ENCODE results near the gene COL19A1. TPM values are rescaled to one million over a fixed set of nuclear protein-coding genes. Genes with fewer than 3 reads are reported as not detected.

COL19A1 gene
- polyA plus RNA-seq, 1 donor, result 3.4 TPM

DNA sequence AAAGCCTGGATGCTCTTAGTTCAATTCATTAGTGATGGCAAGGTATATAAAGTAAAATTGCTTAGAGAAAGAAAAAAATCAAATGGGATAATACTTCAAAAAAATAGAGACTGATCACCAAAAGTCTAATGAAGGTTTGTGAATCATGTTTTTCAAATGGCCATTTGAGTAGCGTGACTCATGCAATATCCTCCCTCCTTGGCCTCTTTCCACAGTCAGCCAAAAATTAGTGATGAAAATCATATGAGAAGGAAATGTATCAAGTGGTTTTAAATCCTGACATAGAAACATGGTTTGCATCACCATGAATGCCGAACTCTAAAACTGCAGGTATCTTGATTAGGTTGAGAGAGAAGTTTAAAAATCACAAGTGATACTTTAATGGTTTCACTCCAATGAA, 1.2 kb upstream of the COL19A1 start:
- H3K27me3 ChIP-seq (ENCODE audit: control insufficient read depth, insufficient read depth, low read length), result peaks cover 19% of the 10 kb centered on the region
- H3K4me3 ChIP-seq (ENCODE audit: low read length), result no peak overlapping the region
- no peaks in the 10 kb centered on the region for H3K36me3 ChIP-seq (ENCODE audit: control insufficient read depth, insufficient read depth, low read length)
- WGBS (ENCODE audit: insufficient coverage, low lambda C conversion rate), result 80% methylated on average over 1 of the region's 2 CpGs
- H3K4me1 ChIP-seq (ENCODE audit: control insufficient read depth, insufficient read depth, low read length), result no peaks in the 10 kb centered on the region
- no peaks in the 10 kb centered on the region for H3K9me3 ChIP-seq (ENCODE audit: control insufficient read depth, low read depth, low read length)
- no peak for DNase-seq
- H3K27ac ChIP-seq (ENCODE audit: low read length), result no peak overlapping the region

DNA sequence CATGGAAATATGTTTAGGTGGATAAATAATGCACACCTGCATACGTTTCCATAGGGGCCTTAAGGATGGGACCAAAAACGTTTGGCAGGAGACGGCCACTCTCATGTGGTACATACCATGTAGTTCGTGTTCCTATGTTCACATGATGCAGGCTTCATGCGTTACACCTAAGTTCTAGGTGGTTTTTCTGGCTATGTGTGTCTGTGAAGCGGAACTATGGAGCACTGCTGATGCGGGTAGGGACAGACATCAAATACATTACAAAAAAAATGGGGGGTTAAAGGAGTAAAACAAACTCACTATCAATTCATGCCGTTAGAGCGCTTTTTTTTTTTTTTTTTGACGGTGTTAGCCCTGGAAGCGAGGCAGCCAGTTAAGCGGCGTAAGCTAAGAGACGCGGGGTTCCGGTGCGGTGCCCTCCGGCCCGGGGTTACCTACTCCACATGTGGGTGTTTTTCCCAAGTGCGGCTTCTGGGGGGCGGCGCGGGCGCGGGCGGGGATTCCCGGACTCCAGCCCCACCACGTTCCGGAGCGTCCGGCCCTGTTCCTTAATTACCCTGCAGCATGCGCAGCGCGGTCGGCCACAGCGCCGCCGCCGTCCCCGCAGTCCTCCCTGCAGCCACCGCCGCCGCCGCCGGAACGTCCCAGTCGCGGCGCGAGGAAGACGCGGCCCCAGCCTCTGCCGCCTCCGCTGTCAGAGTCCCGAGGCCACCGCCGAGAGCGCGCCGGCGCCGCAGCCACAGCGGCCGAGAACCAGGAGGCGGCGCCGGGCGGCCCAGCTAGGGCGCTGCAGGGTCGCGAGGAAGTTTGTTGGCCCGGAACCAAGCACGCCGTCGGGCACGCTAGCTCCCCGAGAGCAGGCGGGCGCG, 648 bp downstream of the COL19A1 start:
- 0% methylated on average over 1 of the region's 80 CpGs for WGBS (ENCODE audit: insufficient coverage, low lambda C conversion rate)
- Histone ChIP-seq H3K4me3 (ENCODE audit: low read length) (peak overlapping the region; percentile 67), H3K36me3 (ENCODE audit: control insufficient read depth, insufficient read depth, low read length) (no peaks in the 10 kb centered on the region), H3K4me1 (ENCODE audit: control insufficient read depth, insufficient read depth, low read length) (no peaks in the 10 kb centered on the region), H3K27ac (ENCODE audit: low read length) (peak overlapping the region; percentile 39), H3K27me3 (ENCODE audit: control insufficient read depth, insufficient read depth, low read length) (peaks cover 21% of the 10 kb centered on the region), H3K9me3 (ENCODE audit: control insufficient read depth, low read depth, low read length) (no peaks in the 10 kb centered on the region)
- DNase-seq, result peak; percentile 51 to 77

DNA sequence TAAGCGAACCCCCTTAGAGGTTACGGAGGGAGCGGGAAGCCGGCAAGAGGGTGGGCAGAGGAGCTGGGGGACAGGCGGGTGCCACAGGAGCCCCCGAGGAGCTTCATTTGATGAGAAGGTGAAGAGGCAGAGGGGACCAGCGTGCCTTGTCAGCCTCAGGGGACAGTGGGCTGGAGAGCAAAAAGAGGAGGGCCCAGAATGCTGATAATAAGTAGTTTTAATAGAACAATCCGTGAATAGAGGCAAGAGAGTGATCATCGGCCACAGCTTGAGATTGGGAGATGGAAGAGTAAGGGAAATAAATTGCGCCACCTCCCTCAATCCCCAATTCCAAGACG, 1.3 kb downstream of the COL19A1 start:
- Histone ChIP-seq H3K36me3 (ENCODE audit: control insufficient read depth, insufficient read depth, low read length) (no peaks in the 10 kb centered on the region), H3K4me1 (ENCODE audit: control insufficient read depth, insufficient read depth, low read length) (peaks cover 1% of the 10 kb centered on the region)

DNA sequence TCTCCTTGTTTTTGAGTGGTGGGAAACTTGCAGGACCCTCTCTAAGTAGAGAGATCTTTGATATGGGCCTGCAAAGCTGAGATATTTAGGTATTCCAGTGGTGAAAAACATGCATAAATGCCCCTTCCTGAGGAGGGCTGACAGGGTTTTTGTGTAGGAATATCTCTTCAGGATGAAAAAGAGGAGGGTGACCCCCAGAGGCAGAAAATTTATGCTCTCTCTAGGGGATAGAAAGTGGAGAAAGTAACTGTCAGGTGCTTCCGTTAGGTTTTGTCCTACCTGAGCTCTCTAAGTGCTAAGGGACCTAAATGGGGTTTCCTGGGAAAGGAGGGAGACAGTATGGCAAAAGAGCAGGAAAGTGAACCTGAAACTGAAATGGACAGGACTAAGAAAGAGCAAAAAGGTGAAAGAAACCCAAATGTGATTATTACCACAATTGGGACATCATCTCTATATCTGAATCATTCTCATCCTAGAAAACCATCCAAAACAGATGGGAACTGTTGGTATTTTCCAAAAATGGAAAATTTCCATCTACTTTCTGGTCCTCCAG, 2.0 kb downstream of the COL19A1 start:
- Histone ChIP-seq H3K4me3 (ENCODE audit: low read length) (no peak overlapping the region), H3K27me3 (ENCODE audit: control insufficient read depth, insufficient read depth, low read length) (peaks cover 21% of the 10 kb centered on the region), H3K9me3 (ENCODE audit: control insufficient read depth, low read depth, low read length) (no peaks in the 10 kb centered on the region), H3K4me1 (ENCODE audit: control insufficient read depth, insufficient read depth, low read length) (peaks cover 7% of the 10 kb centered on the region), H3K27ac (ENCODE audit: low read length) (no peak overlapping the region), H3K36me3 (ENCODE audit: control insufficient read depth, insufficient read depth, low read length) (no peaks in the 10 kb centered on the region)
- no CpG with 5 or more reads among the region's 1 CpG for WGBS (ENCODE audit: insufficient coverage, low lambda C conversion rate)
- DNase-seq, result no peak

More for the DNA sequence above, 1.3 kb downstream of the COL19A1 start:
- Histone ChIP-seq H3K9me3 (ENCODE audit: control insufficient read depth, low read depth, low read length) (no peaks in the 10 kb centered on the region), H3K4me3 (ENCODE audit: low read length) (peak overlapping the region; percentile 67), H3K27me3 (ENCODE audit: control insufficient read depth, insufficient read depth, low read length) (peaks cover 21% of the 10 kb centered on the region), H3K27ac (ENCODE audit: low read length) (peak overlapping the region; percentile 22)
- 0% methylated on average over 2 of the region's 11 CpGs for WGBS (ENCODE audit: insufficient coverage, low lambda C conversion rate)
- no peak for DNase-seq

DNA sequence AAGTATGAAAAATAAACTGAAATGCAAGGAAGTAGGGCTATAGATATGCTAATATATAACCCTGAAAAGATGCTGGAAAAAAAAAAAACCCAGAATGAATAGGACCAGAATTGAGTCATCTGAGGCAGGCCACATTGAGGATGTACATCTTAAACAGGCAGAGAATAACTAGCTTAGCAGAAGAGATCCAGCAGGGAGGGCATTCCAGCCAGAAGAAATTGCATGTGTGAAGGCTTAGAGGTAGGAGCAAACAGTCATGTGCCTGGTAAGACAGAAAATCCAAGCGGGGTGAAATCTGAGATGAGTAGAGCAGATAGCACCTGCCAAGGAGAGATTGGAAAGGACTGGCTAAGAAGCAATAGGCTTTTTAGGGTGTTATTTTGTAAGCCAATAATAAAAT, 2.6 kb downstream of the COL19A1 start:
- Histone ChIP-seq H3K4me1 (ENCODE audit: control insufficient read depth, insufficient read depth, low read length) (peaks cover 12% of the 10 kb centered on the region), H3K36me3 (ENCODE audit: control insufficient read depth, insufficient read depth, low read length) (no peaks in the 10 kb centered on the region), H3K4me3 (ENCODE audit: low read length) (no peak overlapping the region), H3K27me3 (ENCODE audit: control insufficient read depth, insufficient read depth, low read length) (peaks cover 21% of the 10 kb centered on the region), H3K9me3 (ENCODE audit: control insufficient read depth, low read depth, low read length) (no peaks in the 10 kb centered on the region), H3K27ac (ENCODE audit: low read length) (no peak overlapping the region)
- DNase-seq, result no peak
- no CpG with 5 or more reads among the region's 1 CpG for WGBS (ENCODE audit: insufficient coverage, low lambda C conversion rate)

DNA sequence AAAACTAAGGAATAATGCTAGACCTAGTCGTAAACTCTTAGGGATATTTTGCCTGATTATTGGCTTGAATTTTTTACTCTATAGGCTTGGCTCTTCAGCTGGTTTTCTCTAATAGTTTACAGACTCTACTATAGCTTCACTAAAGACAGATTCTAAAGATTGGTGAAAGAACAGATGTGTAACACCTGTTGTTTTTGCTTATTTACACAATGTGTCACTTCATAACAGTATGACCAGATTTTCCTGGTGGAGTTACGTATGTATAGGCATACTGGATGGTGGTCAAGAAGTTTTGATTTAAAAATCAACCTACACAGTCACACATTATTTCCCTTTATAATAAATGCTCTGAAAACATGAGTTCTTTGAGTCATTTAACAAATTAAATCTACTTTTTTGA, 4.8 kb downstream of the COL19A1 start:
- WGBS (ENCODE audit: insufficient coverage, low lambda C conversion rate), result 83% methylated on average over 1 of the region's 2 CpGs
- Histone ChIP-seq H3K4me1 (ENCODE audit: control insufficient read depth, insufficient read depth, low read length) (peaks cover 12% of the 10 kb centered on the region), H3K36me3 (ENCODE audit: control insufficient read depth, insufficient read depth, low read length) (no peaks in the 10 kb centered on the region), H3K9me3 (ENCODE audit: control insufficient read depth, low read depth, low read length) (no peaks in the 10 kb centered on the region), H3K4me3 (ENCODE audit: low read length) (no peak overlapping the region), H3K27ac (ENCODE audit: low read length) (no peak overlapping the region), H3K27me3 (ENCODE audit: control insufficient read depth, insufficient read depth, low read length) (peaks cover 21% of the 10 kb centered on the region)
- DNase-seq, result no peak

DNA sequence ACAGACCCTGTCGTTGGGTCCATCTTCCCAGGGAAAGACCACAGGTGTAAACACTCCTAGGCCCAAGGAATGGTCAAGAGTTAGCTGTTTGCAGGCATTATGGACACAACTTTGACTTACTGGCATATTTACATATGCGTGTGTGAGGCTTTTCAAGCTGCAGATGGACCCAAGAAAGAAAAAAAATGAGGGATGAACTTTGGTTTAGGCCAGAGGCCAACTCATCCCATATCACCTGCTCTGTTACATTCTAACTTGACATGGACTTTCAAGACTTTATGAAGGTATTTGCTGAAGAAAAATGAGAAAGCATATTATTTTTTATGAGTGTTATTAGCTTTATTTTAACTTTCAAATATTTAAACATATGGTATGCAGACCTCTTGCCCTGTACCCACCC, 6.9 kb downstream of the COL19A1 start:
- peak; percentile 55 to 77 for DNase-seq
- Histone ChIP-seq H3K4me1 (ENCODE audit: control insufficient read depth, insufficient read depth, low read length) (peaks cover 12% of the 10 kb centered on the region), H3K4me3 (ENCODE audit: low read length) (no peak overlapping the region), H3K27me3 (ENCODE audit: control insufficient read depth, insufficient read depth, low read length) (peaks cover 9% of the 10 kb centered on the region), H3K27ac (ENCODE audit: low read length) (peak overlapping the region; percentile 73), H3K9me3 (ENCODE audit: control insufficient read depth, low read depth, low read length) (no peaks in the 10 kb centered on the region), H3K36me3 (ENCODE audit: control insufficient read depth, insufficient read depth, low read length) (no peaks in the 10 kb centered on the region)
- 67% methylated on average over 1 of the region's 2 CpGs for WGBS (ENCODE audit: insufficient coverage, low lambda C conversion rate)

DNA sequence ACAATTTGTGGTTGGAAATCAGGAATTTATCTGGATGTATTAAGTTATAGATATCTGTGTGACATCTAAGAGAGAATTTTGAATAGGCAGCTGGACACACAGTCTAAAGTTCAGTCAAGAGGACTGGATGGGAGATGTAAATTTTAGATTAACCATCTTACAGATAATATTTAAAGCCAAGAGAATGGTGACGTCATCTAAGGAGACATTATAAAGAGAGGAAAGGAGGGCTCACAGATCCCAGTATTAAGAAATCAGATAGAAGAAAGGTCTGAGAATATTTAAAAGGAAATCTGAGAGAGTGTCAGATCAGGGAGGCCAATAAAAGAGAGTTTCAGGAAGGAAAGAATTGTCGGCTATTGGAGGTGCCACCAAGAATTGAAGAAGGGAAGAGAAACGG, 9.4 kb downstream of the COL19A1 start:
- Histone ChIP-seq H3K27ac (ENCODE audit: low read length) (no peak overlapping the region), H3K4me1 (ENCODE audit: control insufficient read depth, insufficient read depth, low read length) (peaks cover 12% of the 10 kb centered on the region), H3K4me3 (ENCODE audit: low read length) (no peak overlapping the region), H3K36me3 (ENCODE audit: control insufficient read depth, insufficient read depth, low read length) (no peaks in the 10 kb centered on the region), H3K27me3 (ENCODE audit: control insufficient read depth, insufficient read depth, low read length) (no peaks in the 10 kb centered on the region), H3K9me3 (ENCODE audit: control insufficient read depth, low read depth, low read length) (no peaks in the 10 kb centered on the region)
- no peak for DNase-seq
- 86% methylated on average over 1 of the region's 3 CpGs for WGBS (ENCODE audit: insufficient coverage, low lambda C conversion rate)

DNA sequence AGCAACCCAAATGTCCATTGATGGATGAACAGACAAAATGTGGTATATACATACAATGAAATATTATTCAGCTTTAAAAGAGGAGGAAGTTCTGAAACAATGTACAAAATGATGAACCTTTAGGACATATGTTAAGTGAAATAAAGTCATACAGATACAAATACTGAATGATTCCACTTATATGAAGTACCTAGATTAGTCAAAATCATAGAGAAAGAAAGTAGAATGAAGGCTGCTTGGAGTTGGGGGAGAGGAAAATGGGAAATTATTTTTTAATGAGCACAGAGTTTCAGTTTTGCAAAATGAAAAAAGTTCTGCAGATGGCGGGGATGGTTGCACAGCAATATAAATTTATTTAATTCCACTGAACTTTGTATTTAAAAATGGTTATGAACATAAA, 12.4 kb downstream of the COL19A1 start:
- DNase-seq, result no peak
- H3K9me3 ChIP-seq (ENCODE audit: control insufficient read depth, low read depth, low read length), result no peaks in the 10 kb centered on the region
- H3K36me3 ChIP-seq (ENCODE audit: control insufficient read depth, insufficient read depth, low read length), result no peaks in the 10 kb centered on the region

DNA sequence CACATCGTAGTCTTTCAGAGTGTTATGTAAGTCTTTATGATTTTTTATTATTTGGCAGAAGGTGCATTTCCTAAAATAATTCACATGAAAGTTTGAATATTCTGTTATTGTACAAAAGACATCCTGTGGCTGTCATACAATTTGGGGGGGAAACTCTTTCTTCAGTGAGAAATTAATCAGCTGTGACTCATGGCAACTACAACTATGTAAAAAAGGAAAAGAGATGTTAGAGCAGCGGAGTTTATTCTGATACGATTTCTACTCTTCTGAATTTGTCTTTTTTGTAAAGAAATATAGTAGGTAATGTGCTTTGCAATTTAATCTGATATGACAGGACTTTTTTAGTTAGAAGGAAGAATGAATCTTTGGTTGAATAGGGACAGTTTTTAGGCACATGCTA, 14.2 kb downstream of the COL19A1 start:
- Histone ChIP-seq H3K36me3 (ENCODE audit: control insufficient read depth, insufficient read depth, low read length) (no peaks in the 10 kb centered on the region), H3K27me3 (ENCODE audit: control insufficient read depth, insufficient read depth, low read length) (no peaks in the 10 kb centered on the region), H3K27ac (ENCODE audit: low read length) (no peak overlapping the region), H3K9me3 (ENCODE audit: control insufficient read depth, low read depth, low read length) (no peaks in the 10 kb centered on the region), H3K4me3 (ENCODE audit: low read length) (no peak overlapping the region), H3K4me1 (ENCODE audit: control insufficient read depth, insufficient read depth, low read length) (no peaks in the 10 kb centered on the region)
- no peak for DNase-seq
- no CpG with 5 or more reads among the region's 3 CpGs for WGBS (ENCODE audit: insufficient coverage, low lambda C conversion rate)

More for the DNA sequence above, 12.4 kb downstream of the COL19A1 start:
- no CpG with 5 or more reads among the region's 1 CpG for WGBS (ENCODE audit: insufficient coverage, low lambda C conversion rate)
- H3K27ac ChIP-seq (ENCODE audit: low read length), result no peak overlapping the region
- peaks cover 1% of the 10 kb centered on the region for H3K4me1 ChIP-seq (ENCODE audit: control insufficient read depth, insufficient read depth, low read length)
- H3K4me3 ChIP-seq (ENCODE audit: low read length), result no peak overlapping the region
- no peaks in the 10 kb centered on the region for H3K27me3 ChIP-seq (ENCODE audit: control insufficient read depth, insufficient read depth, low read length)

Measured in large intestine (tissue), 3 donors.